Spinal cord (tissue), 10 donors: ENCODE data around the gene VANGL2. TPM values are rescaled to one million over a fixed set of nuclear protein-coding genes. Genes with fewer than 3 reads are reported as not detected.

Experiments used
- DNase-seq, 6 donors: peaks; one replicate each; pipeline versions ENCODE4 v3.0.0 to v3.0.0-alpha.2; 2013 to 2015; ENCODE audit warnings: low spot score in 6 of 6, low read depth in 4 of 6
- H3K27ac ChIP-seq: one replicate; pipeline ENCODE4 v1.5.1; 2013; ENCODE audit warnings: low read depth, low read length, control low read depth
- H3K27me3 ChIP-seq: one replicate; pipeline ENCODE4 v1.6.1; 2013; ENCODE audit warnings: low read length; ENCODE audit not compliant: control insufficient read depth, insufficient read depth
- H3K36me3 ChIP-seq: one replicate; pipeline ENCODE4 v1.6.1; 2013; ENCODE audit warnings: low read length; ENCODE audit not compliant: control insufficient read depth, insufficient read depth
- H3K4me1 ChIP-seq: one replicate; pipeline ENCODE4 v1.6.1; 2013; ENCODE audit warnings: low read length; ENCODE audit not compliant: control insufficient read depth, insufficient read depth
- H3K4me3 ChIP-seq: one replicate; pipeline ENCODE4 v1.5.1; 2013; ENCODE audit warnings: low read depth, low read length, control low read depth
- H3K9me3 ChIP-seq: one replicate; pipeline ENCODE4 v1.6.1; 2013; ENCODE audit warnings: low read length; ENCODE audit not compliant: control insufficient read depth, insufficient read depth
- WGBS: methylation state at CpG from one replicate; pipeline ENCODE4 v1.1.5; 2013; ENCODE audit warnings: missing lambda C conversion rate; ENCODE audit not compliant: insufficient coverage; 5-methylcytosine and 5-hydroxymethylcytosine counted together
- polyA plus RNA-seq, 2 donors: library from polyadenylated mRNA; unstranded; fragments of 120-200 nt; gene quantifications; one replicate each; pipeline ENCODE4 v1.2.1, GENCODE V29; 2013; ENCODE audit not compliant: insufficient read length in 2 of 2
- total RNA-seq, 2 donors: library from RNA; depleted of rRNA in 1 of 2; stranded (reverse); fragments of 120-200 nt in 1 of 2; fragments of >200 nt in 1 of 2; gene quantifications; one replicate each; pipeline versions ENCODE4 v1.2.3 to v1.2.4, GENCODE V29; 2013 to 2014
- donor health status: healthy.

The VANGL2 gene
- total and polyA plus RNA-seq, 4 donors: 8.7 to 67.0 (median 37.1) TPM

DNA sequence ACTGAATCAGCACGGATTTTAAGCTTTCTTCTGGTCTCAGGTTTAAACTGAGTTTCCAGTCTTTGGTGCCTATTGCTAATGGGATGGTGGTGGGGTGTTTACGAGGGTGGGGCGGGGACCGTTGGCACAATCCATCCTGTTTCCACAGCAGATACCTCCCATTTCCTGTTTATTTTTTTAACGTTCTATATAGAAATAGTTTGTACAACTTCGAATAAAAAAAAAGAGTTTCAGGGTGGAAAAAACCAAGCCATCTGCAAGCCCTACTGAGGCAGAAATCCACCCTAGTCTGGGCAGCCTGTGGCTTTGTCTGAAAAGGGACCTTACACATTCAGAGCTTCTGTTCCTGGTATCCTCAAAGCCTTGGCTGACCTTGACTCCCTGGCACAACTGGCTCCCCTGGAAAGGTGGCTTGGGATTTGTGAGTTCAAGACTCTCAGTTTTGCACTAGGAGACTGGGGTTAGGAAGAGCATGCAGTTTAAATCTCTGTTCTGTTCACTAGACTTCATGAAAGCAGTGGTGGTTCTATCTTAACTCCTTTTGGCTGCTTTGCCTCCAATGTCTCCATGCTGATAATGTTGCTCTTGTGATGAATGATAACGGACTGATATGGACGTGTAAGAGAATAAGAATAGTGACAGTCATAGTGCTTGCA is 46.7 kb downstream of the VANGL2 start:
- Histone ChIP-seq H3K9me3 (no peaks in the 10 kb centered on the region), H3K27ac (no peak overlapping the region), H3K4me1 (no peaks in the 10 kb centered on the region), H3K36me3 (no peaks in the 10 kb centered on the region), H3K4me3 (no peak overlapping the region), H3K27me3 (no peaks in the 10 kb centered on the region)
- no peak for DNase-seq
- WGBS: no CpG with 5 or more reads among the region's 8 CpGs

DNA sequence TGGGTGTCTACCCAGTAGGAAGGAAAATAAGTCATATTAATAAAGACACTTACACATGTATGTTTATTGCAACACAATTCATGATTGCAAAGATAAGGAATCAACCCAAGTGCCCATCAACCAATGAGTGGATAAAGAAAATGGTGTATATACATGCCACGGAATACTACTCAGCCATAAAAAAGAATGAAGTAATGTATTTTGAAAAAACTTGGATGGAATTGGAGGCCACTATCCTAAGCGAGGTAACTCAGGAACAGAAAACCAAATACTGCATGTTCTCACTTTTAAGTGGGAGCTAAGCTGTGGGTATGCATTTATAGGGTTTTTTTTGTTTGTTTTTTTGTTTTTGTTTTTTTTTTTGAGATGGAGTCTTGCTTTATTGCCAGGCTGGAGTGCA is 49.1 kb downstream of the VANGL2 start:
- DNase-seq: no peak
- no peaks in the 10 kb centered on the region for H3K27me3 ChIP-seq
- H3K4me1 ChIP-seq: no peaks in the 10 kb centered on the region
- H3K4me3 ChIP-seq: no peak overlapping the region
- H3K27ac ChIP-seq: no peak overlapping the region
- no CpG with 5 or more reads among the region's 2 CpGs for WGBS
- H3K36me3 ChIP-seq: no peaks in the 10 kb centered on the region
- H3K9me3 ChIP-seq: no peaks in the 10 kb centered on the region

DNA sequence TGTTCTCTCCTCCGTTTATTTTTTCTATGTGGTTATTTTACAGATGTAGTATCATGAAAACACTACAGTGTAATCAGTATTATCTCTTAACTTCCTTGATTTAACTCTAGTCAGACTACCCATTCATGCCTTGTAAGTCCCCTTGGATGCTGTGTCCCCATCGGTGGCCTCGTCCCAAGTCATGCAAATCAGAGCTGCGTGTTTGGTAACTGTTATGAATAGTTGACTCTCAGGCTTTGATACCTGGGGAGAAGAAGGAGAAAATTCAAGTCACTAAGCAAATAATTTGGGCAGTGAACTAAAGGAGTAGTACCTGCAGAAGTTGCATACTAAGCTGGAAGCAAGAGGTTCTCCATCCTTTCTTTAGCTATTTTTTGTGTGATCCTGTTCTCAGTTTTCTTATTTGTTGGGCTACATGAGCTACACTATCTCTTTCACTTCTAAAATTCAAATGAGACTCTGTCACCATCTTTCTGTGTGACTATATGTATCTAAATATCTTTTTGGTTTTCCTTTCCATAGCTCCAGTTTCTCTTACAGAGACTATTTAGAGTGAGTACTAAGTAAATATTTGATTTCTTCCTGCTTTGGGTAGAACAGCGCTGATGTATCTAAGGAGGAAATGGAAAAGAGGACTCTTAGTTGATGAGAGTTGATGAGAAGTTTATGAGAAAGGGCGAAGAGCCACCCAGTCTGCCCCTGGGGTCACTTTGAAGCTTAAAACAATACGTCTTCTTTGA is 50.9 kb downstream of the VANGL2 start:
- no peaks in the 10 kb centered on the region for H3K27me3 ChIP-seq
- no peaks in the 10 kb centered on the region for H3K36me3 ChIP-seq
- DNase-seq: no peak

DNA sequence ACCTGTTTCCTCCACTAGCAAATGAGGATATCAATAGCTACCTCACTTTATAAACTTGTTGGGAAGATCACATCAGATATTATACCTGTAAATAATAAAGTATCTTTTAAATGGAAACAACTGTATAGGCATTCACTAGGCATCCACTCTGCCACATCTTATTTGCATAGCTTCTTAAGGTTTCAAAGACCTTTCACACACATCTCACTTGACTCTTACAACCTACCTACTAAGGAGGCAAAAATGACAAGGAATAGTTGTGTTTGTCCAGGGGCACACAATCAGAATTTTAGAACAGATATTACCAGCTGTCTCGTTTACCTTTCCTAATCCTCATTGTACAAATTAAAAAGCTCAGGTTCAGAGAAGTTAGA is 51.5 kb downstream of the VANGL2 start:
- H3K27me3 ChIP-seq: no peaks in the 10 kb centered on the region
- no peak overlapping the region for H3K27ac ChIP-seq
- H3K4me3 ChIP-seq: no peak overlapping the region
- no peak for DNase-seq
- H3K9me3 ChIP-seq: no peaks in the 10 kb centered on the region
- no peaks in the 10 kb centered on the region for H3K36me3 ChIP-seq
- H3K4me1 ChIP-seq: no peaks in the 10 kb centered on the region
- no CpG with 5 or more reads among the region's 1 CpG for WGBS

More for the DNA sequence above, 50.9 kb downstream of the VANGL2 start:
- no peak overlapping the region for H3K4me3 ChIP-seq
- no peak overlapping the region for H3K27ac ChIP-seq
- H3K4me1 ChIP-seq: no peaks in the 10 kb centered on the region
- no peaks in the 10 kb centered on the region for H3K9me3 ChIP-seq
- WGBS: 93% methylated on average over 2 of the region's 7 CpGs

DNA sequence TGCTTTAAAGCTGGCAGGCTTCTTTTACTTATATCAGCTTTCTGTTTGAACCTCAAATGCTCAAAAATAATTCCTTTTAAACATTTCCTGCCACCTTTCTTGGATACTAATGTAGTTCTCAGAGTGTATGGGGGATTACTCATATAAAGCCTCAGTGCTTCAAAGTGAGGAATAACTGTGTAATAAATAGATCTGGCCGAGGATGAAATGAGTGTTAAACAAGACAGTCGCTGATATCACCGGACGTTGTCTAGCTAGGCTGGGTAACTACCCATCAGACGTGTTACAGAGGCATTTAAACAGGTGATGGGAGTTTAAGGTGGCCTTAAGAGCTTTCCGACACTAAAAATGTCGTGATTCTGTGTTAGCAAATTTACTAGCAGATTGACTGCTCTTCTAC is 53.1 kb downstream of the VANGL2 start:
- H3K9me3 ChIP-seq: no peaks in the 10 kb centered on the region
- H3K4me1 ChIP-seq: no peaks in the 10 kb centered on the region
- no peaks in the 10 kb centered on the region for H3K36me3 ChIP-seq
- H3K4me3 ChIP-seq: no peak overlapping the region
- no peak overlapping the region for H3K27ac ChIP-seq
- 91% methylated on average over 4 of the region's 7 CpGs for WGBS
- DNase-seq: no peak
- H3K27me3 ChIP-seq: no peaks in the 10 kb centered on the region

DNA sequence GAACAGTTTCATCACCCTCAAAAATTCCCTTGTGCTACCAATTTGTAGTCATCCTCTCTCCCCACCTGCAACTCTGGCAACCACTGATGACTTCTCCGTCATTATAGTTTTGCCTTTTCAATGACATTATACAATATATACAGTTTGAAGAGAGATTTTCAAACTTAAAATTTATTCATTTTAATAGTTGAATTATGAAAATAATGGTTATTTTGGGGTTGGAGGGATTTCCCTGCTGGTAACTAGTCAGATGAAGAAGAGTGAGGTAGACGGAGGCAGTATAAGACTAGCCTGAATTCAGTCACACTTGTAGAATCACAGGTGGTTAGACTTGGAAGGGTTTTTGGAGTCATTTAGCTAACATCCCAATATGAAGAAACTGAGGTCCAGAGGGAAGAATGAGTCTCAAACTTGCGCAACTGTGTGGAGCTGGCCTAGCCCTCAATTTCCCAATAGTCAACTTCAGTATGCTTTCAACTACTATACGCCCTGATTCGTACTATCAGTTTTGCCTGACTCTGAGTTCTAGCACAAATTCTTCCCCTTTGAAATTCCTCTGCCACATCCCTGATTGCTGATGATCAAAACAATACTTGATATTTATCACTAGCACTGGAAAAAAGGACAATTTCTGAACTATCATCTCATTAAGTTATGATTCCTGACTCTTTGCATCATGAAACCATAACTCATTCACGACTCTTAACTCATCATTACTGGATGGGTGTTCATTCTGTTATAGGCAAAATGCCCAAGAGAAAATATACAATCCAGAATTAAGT is 54.2 kb downstream of the VANGL2 start:
- Histone ChIP-seq H3K9me3 (no peaks in the 10 kb centered on the region), H3K4me1 (no peaks in the 10 kb centered on the region), H3K36me3 (no peaks in the 10 kb centered on the region), H3K4me3 (no peak overlapping the region), H3K27me3 (no peaks in the 10 kb centered on the region), H3K27ac (no peak overlapping the region)
- no peak for DNase-seq
- WGBS: 93% methylated on average over 4 of the region's 6 CpGs

DNA sequence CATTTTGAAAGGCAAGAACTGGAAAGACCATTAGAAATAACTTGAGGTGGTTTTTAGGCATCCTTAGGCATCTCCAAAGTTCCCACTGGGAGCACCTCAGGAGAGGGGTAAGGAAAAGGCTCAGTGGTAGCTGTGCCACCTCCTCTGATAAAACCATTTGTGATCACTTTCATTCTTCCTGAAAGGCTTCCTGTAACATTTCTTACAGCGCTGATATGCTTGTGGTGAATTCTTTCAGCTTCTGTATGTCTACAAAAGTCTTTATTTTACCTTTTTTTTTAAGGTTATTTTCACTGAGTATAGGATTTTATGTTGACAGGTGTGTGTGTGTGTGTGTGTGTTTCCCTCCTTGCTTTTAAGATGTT is 54.8 kb downstream of the VANGL2 start:
- no peaks in the 10 kb centered on the region for H3K4me1 ChIP-seq
- H3K36me3 ChIP-seq: no peaks in the 10 kb centered on the region
- H3K9me3 ChIP-seq: no peaks in the 10 kb centered on the region
- no peak for DNase-seq
- WGBS: no CpG with 5 or more reads among the region's 1 CpG
- H3K27me3 ChIP-seq: no peaks in the 10 kb centered on the region
- H3K27ac ChIP-seq: no peak overlapping the region
- H3K4me3 ChIP-seq: no peak overlapping the region

DNA sequence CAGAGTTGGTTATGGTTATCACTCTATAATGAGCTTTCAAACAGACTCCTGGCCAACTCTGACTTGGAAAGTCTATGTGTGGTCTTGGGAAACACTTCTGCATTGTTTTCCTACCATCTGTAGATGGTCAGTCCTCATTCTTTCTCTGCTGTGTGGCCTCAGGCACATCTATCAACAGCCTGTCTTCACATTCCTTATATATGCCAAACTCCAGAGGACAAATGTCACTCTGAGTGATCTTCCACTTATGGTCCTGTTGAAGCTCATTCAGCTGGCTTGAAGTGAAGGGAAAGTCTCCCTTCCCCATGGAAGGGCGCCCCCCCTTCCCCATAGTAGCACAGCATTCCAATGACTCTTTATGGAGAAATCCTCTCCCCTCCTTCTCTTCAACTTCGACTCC is 58.7 kb downstream of the VANGL2 start:
- Histone ChIP-seq H3K27me3 (no peaks in the 10 kb centered on the region), H3K9me3 (no peaks in the 10 kb centered on the region), H3K36me3 (no peaks in the 10 kb centered on the region), H3K27ac (no peak overlapping the region), H3K4me3 (no peak overlapping the region), H3K4me1 (no peaks in the 10 kb centered on the region)
- DNase-seq: no peak
- WGBS: no CpG with 5 or more reads among the region's 2 CpGs

DNA sequence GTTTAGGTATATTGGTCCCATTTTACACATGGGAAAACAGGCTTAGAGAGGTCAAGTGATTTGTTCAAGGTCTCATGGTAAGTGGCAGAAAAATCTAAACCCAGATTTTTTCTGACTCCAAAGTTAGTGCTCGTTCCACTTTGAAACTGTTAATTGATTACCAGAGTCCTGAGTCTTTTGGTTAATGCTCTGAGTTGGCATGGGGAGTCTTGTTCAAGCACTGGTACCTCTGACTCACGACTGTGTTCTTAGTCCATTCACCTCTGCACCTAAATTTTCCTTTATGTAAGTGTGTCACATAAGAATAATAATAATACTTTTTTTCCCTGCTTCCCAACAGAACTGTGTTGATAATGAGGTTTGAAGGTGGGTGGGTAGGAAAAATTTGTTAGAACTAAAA is 59.3 kb downstream of the VANGL2 start:
- no peaks in the 10 kb centered on the region for H3K4me1 ChIP-seq
- no peak for DNase-seq
- no peaks in the 10 kb centered on the region for H3K9me3 ChIP-seq
- no CpG with 5 or more reads among the region's 2 CpGs for WGBS
- no peaks in the 10 kb centered on the region for H3K36me3 ChIP-seq
- H3K27ac ChIP-seq: no peak overlapping the region
- no peak overlapping the region for H3K4me3 ChIP-seq
- H3K27me3 ChIP-seq: no peaks in the 10 kb centered on the region
